CD4-positive, alpha-beta T cell treated with Interferon gamma for 1 hour (primary cell): ENCODE measurements around the gene LRSAM1.

ENCODE experiments used
- DNase-seq: peaks from one replicate; pipeline ENCODE4 v3.0.0-alpha.2; 2020

Gene LRSAM1

GRCh38 chr9:127519301-127520166, 68.2 kb downstream of the LRSAM1 start:
- DNase-seq = peak; percentile 79

- no peak for DNase-seq
Observed at GRCh38 chr9:127520941-127521918, 69.9 kb downstream of the LRSAM1 start.

- DNase-seq = no peak
Observed at GRCh38 chr9:127521919-127522304, 70.6 kb downstream of the LRSAM1 start.

GRCh38 chr9:127522727-127523126, 71.4 kb downstream of the LRSAM1 start:
- no peak for DNase-seq

GRCh38 chr9:127523312-127523851, 72.1 kb downstream of the LRSAM1 start:
- DNase-seq = no peak

GRCh38 chr9:127524373-127524772, 73.1 kb downstream of the LRSAM1 start:
- DNase-seq = no peak

- DNase-seq = peak; percentile 25
Observed at GRCh38 chr9:127525401-127526188, 74.3 kb downstream of the LRSAM1 start.

- no peak for DNase-seq
Observed at GRCh38 chr9:127526655-127527559, 75.6 kb downstream of the LRSAM1 start.

GRCh38 chr9:127527560-127528268, 76.4 kb downstream of the LRSAM1 start:
- DNase-seq = no peak

GRCh38 chr9:127528422-127529251, 77.3 kb downstream of the LRSAM1 start:
- no peak for DNase-seq

- DNase-seq = no peak
Observed at GRCh38 chr9:127529671-127530070, 78.4 kb downstream of the LRSAM1 start.

DNA sequence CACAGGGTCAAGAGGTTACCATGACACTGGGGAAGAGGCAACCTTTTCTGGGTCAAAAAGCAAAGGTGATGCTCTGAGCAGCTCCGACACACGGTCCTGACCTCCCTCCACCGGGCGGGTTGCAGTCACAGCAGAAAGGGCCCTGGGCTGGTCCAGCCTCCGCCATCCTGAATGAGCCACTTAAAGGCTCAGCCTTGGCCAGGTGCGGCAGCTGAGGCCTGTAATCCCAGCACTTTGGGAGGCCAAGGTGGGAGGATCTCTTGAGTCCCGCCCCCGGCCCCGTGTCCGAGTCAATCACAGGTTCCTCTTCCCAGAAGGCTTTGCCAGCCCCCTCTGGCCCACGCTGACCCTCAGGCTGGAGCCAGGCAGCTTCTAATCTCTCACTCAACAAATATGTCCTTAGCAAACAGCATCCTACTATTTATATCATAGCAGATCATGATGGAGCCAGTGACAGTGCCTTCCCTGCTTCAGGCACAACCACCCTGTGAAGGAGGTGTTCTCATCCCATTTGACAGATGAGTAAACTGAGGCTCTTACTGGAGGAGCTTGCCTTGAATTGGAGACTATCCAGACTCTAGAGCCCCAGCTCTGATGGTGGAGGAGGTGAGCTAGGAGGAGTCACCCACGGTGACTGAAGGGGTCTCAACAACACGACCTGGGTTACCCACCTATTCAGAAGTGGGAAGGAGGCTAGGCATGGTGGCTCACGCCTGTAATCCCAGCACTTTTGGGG, 79.1 kb downstream of the LRSAM1 start:
- no peak for DNase-seq

GRCh38 chr9:127531676-127532075, 80.4 kb downstream of the LRSAM1 start:
- no peak for DNase-seq

DNA sequence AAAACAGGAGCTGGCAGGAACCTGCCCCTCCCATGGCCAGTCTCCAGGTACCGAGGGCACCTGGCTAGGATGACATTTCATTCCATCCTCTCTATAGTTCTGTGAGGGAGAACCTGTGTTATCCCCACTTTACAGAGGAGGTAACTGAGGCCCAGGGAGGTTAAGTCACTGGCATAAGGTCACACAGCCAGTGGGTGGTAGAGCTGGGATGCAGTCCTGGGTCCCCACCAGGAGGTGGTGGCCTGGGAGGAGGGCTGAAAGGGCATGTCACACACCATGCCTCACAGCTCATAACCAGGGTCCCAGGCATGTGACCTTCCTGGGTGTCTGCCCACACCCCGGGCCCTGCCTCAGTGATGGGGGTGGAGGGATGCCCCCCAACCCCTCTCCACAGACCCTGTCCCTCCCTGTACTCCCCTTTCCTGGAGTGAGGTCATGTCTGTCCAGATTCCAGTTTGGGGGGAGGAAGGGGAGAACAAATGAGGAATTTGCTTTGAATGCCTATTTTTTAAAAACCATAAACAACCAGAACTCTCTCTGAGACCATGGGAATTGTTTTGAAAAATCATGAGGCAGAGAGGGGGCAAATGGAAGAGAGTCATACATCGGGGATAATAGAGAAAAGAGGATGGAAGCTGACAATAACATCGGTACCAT, 83.1 kb downstream of the LRSAM1 start:
- no peak for DNase-seq

DNA sequence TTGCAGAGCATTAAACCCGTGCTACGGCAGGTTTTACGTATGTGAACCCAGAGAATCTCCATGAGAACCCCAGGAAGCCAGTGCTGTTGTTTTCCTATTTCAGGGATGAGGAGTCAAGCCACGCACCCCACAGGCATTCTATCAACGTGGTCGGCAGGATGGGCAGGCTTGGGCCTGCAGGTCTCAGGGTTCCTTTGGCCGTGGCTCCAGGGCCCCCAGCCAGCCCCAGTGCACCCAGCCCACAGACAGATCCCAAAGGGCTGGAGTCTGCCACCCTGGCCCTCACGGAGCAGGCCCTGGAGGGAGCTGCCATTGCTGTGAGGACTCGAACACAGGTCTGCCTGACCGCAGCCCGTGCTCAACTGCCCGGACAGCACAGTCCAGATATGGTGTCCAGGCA, 83.6 kb downstream of the LRSAM1 start:
- DNase-seq = no peak

- DNase-seq = no peak
Observed at GRCh38 chr9:127535396-127535795, 84.1 kb downstream of the LRSAM1 start.

GRCh38 chr9:127535834-127536233, 84.5 kb downstream of the LRSAM1 start:
- no peak for DNase-seq

DNA sequence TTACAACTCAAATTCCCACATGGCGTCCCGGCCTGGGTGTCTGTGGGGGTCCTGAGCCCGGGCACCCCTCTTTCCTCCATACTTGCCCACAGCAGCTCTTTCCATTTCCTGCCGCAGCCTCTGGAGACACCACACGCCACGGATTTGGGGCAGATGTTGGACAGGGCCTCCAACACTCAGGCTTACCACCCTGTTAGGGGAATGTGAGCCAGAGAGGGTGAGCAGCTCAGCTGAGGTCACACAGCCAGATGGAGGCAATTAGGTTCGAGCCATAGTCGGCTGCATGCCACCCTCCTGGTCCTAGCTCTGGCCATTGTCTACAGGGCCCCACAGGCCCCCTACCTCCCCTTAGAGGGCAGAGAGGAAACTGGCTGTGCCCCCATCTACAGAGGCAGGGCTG, 85.2 kb downstream of the LRSAM1 start:
- no peak for DNase-seq

- no peak for DNase-seq
Observed at GRCh38 chr9:127537014-127537413, 85.7 kb downstream of the LRSAM1 start.
